Naive B cell (primary cell): ENCODE results near the gene PCDHGA1. TPM values are rescaled to one million over a fixed set of nuclear protein-coding genes. Genes with fewer than 3 reads are reported as not detected.
A peak's percentile ranks its signal among the peaks of the same experiment; 100 is the strongest.

Experiments
- ATAC-seq, 2 donors: fragments of 150-1000 bp; cut with Tn5 transposase; 2 replicates each; pipeline ENCODE4 v1.10.0; 2021; ENCODE audit warnings: low read depth in 2 of 2, mild to moderate bottlenecking in 2 of 2, moderate library complexity in 2 of 2
- DNase-seq: peaks from one replicate; pipeline ENCODE4 v3.0.0; 2022
- H3K27ac Mint-ChIP-seq, 6 donors: one replicate each; pipeline ENCODE4 v1.8.0; 2020 to 2022; ENCODE audit warnings: mild to moderate bottlenecking in 6 of 6, mixed read lengths in 6 of 6, moderate library complexity in 5 of 6, inconsistent platforms in 2 of 6
- H3K27me3 Mint-ChIP-seq, 3 donors: one replicate each; pipeline ENCODE4 v1.8.0; 2021 to 2022; ENCODE audit warnings: mixed read lengths in 3 of 3, mild to moderate bottlenecking in 1 of 3
- H3K36me3 Mint-ChIP-seq, 2 donors: one replicate each; pipeline ENCODE4 v1.8.0; 2020 to 2022; ENCODE audit warnings: mixed read lengths in 2 of 2, inconsistent platforms in 1 of 2, mild to moderate bottlenecking in 1 of 2
- H3K4me1 Mint-ChIP-seq, 3 donors: one replicate each; pipeline ENCODE4 v1.8.0; 2020 to 2022; ENCODE audit warnings: mixed read lengths in 3 of 3, inconsistent platforms in 1 of 3, mild to moderate bottlenecking in 1 of 3, moderate library complexity in 1 of 3
- H3K4me3 Mint-ChIP-seq, 8 donors: one replicate each; pipeline ENCODE4 v1.8.0; 2020 to 2022; ENCODE audit warnings: mild to moderate bottlenecking in 8 of 8, mixed read lengths in 8 of 8, moderate library complexity in 8 of 8, inconsistent platforms in 2 of 8
- H3K9me3 Mint-ChIP-seq, 7 donors: one replicate each; pipeline ENCODE4 v1.8.0; 2020 to 2022; ENCODE audit warnings: mixed read lengths in 7 of 7, mild to moderate bottlenecking in 5 of 7, inconsistent platforms in 2 of 7, moderate library complexity in 1 of 7
- polyA plus RNA-seq, 6 donors: library from polyadenylated mRNA; unstranded; fragments of 300-500 nt; fragmentation: Illumina TruSeq; gene quantifications; one replicate each; pipeline ENCODE4 v1.2.3, GENCODE V29; 2021; ENCODE audit warnings: low read depth in 6 of 6

Gene PCDHGA1
- polyA plus RNA-seq, 6 donors from 2014 or later: not detected

GRCh38 chr5:141523991-141524390 lies 193.7 kb downstream of the PCDHGA1 start:
- no peaks in the 10 kb centered on the region for H3K9me3 Mint-ChIP-seq
- ATAC-seq: no peak
- H3K4me1 Mint-ChIP-seq: peaks cover 0 to 16% (median 5%) of the 10 kb centered on the region in 3 donors
- no peak overlapping the region for H3K27ac Mint-ChIP-seq
- peaks cover 57 to 59% of the 10 kb centered on the region in 2 donors for H3K36me3 Mint-ChIP-seq
- no peak overlapping the region for H3K4me3 Mint-ChIP-seq
- no peaks in the 10 kb centered on the region for H3K27me3 Mint-ChIP-seq
- no peak for DNase-seq

- H3K27me3 Mint-ChIP-seq: no peaks in the 10 kb centered on the region
- DNase-seq: peak; percentile 39
- peaks cover 0 to 16% (median 5%) of the 10 kb centered on the region in 3 donors for H3K4me1 Mint-ChIP-seq
- no peaks in the 10 kb centered on the region for H3K9me3 Mint-ChIP-seq
- H3K4me3 Mint-ChIP-seq: peak overlapping the region in 1 of 8 donors; percentile 55
- ATAC-seq: peak; percentile 60 to 70
- peak overlapping the region in 4 of 6 donors; percentile 36 to 93 (median 56) for H3K27ac Mint-ChIP-seq
- peaks cover 50 to 60% of the 10 kb centered on the region in 2 donors for H3K36me3 Mint-ChIP-seq
Observed at GRCh38 chr5:141524604-141525597, 194.6 kb downstream of the PCDHGA1 start.

- Mint-ChIP-seq H3K27ac (peak overlapping the region in 3 of 6 donors; percentile 8 to 72 (median 32)), H3K27me3 (no peaks in the 10 kb centered on the region), H3K4me1 (peaks cover 0 to 16% (median 5%) of the 10 kb centered on the region in 3 donors), H3K36me3 (peaks cover 50 to 53% of the 10 kb centered on the region in 2 donors), H3K9me3 (no peaks in the 10 kb centered on the region), H3K4me3 (peak overlapping the region in 1 of 8 donors; percentile 15)
- ATAC-seq (no peak), DNase-seq (no peak)
Observed at GRCh38 chr5:141525653-141526052, 195.3 kb downstream of the PCDHGA1 start.

GRCh38 chr5:141527426-141527825 lies 197.1 kb downstream of the PCDHGA1 start:
- Mint-ChIP-seq H3K27me3 (no peaks in the 10 kb centered on the region), H3K27ac (no peak overlapping the region), H3K4me3 (no peak overlapping the region), H3K9me3 (no peaks in the 10 kb centered on the region), H3K4me1 (peaks cover 0 to 12% (median 0%) of the 10 kb centered on the region in 3 donors), H3K36me3 (peaks cover 38 to 42% of the 10 kb centered on the region in 2 donors)
- DNase-seq (no peak), ATAC-seq (no peak)

DNA sequence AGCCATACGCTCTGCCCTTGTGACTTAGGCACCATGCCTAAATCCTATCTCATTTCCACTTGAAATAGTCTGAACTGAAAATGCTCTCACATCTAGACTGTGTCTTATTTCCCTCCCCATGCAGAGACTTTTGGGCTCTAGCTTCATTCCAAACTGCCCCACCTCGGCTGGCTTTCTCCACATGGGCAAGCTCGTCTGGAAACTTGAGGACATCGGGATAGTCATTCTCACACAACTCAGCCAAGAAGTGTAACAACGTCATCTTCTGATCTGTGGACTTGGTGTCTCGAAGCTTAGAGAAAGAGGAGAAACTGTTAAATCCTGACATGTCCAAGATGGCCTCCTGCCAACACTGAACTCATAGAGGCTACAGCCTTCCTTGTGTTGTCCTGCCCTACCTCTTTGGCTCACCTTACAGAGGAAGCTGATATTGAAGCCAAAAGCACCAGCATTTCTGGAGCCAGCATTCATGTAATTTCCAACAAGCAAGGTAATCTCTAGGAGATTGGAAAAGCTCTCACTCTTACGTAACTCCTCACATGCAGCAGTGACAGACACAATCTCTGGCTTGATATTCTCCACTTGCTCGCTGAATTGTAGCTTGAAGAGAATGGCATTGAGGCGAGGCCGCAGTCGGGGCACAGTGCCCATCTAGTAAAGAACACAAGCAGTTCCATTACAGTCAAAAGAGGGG lies 198.1 kb downstream of the PCDHGA1 start:
- H3K27ac Mint-ChIP-seq: peak overlapping the region in 2 of 6 donors; percentile 39 to 50
- H3K4me3 Mint-ChIP-seq: no peak overlapping the region
- DNase-seq (no peak), ATAC-seq (no peak)
- no peaks in the 10 kb centered on the region for H3K27me3 Mint-ChIP-seq
- H3K9me3 Mint-ChIP-seq: no peaks in the 10 kb centered on the region
- H3K36me3 Mint-ChIP-seq: peaks cover 37 to 42% of the 10 kb centered on the region in 2 donors
- H3K4me1 Mint-ChIP-seq: peaks cover 0 to 6% (median 0%) of the 10 kb centered on the region in 3 donors

- Mint-ChIP-seq H3K27me3 (no peaks in the 10 kb centered on the region), H3K36me3 (peaks cover 37 to 42% of the 10 kb centered on the region in 2 donors), H3K4me1 (peaks cover 0 to 6% (median 0%) of the 10 kb centered on the region in 3 donors), H3K4me3 (no peak overlapping the region), H3K27ac (peak overlapping the region in 1 of 6 donors; percentile 24), H3K9me3 (no peaks in the 10 kb centered on the region)
- no peak for ATAC-seq
- no peak for DNase-seq
Observed at GRCh38 chr5:141529002-141529401, 198.7 kb downstream of the PCDHGA1 start.

- H3K4me1 Mint-ChIP-seq: peaks cover 3 to 6% (median 6%) of the 10 kb centered on the region in 3 donors
- peaks cover 36 to 46% of the 10 kb centered on the region in 2 donors for H3K36me3 Mint-ChIP-seq
- H3K9me3 Mint-ChIP-seq: no peaks in the 10 kb centered on the region
- no peaks in the 10 kb centered on the region for H3K27me3 Mint-ChIP-seq
- no peak for DNase-seq
- H3K27ac Mint-ChIP-seq: peak overlapping the region in 1 of 6 donors; percentile 28
- no peak overlapping the region for H3K4me3 Mint-ChIP-seq
- ATAC-seq: peak in 1 of 2 donors; percentile 35
Observed at GRCh38 chr5:141529873-141530272, 199.6 kb downstream of the PCDHGA1 start.

- ATAC-seq: no peak
- Mint-ChIP-seq H3K27ac (no peak overlapping the region), H3K4me3 (no peak overlapping the region), H3K4me1 (peaks cover 3 to 12% (median 6%) of the 10 kb centered on the region in 3 donors), H3K9me3 (peaks cover 0 to 2% (median 0%) of the 10 kb centered on the region in 7 donors), H3K36me3 (peaks cover 25 to 28% of the 10 kb centered on the region in 2 donors), H3K27me3 (no peaks in the 10 kb centered on the region)
- DNase-seq: no peak
Observed at GRCh38 chr5:141532726-141533125, 202.4 kb downstream of the PCDHGA1 start.

DNA sequence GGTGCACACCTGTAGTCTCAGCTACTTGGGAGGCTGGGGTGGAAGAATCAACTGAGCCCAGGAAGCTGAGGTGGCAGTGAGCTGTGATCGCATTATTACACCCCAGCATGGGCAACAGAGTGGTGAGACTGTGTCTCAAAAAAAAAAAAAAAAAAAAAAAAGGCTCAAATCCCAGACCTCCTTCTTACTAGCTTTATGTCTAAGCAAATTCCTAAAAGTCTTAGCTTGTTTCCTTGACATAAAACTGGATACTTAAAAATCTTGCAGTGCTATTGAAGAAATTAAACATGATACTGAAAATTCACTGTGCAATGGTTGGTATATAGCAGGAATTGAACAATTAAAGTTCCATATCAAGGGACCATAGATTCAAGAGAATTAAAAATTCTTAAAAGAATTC lies 203.6 kb downstream of the PCDHGA1 start:
- H3K4me1 Mint-ChIP-seq: peaks cover 3 to 12% (median 6%) of the 10 kb centered on the region in 3 donors

GRCh38 chr5:141534492-141535213 lies 204.3 kb downstream of the PCDHGA1 start:
- DNase-seq (no peak), ATAC-seq (no peak)
- H3K9me3 Mint-ChIP-seq: peaks cover 0 to 2% (median 0%) of the 10 kb centered on the region in 7 donors
- peaks cover 3 to 12% (median 6%) of the 10 kb centered on the region in 3 donors for H3K4me1 Mint-ChIP-seq
- H3K27me3 Mint-ChIP-seq: no peaks in the 10 kb centered on the region
- H3K4me3 Mint-ChIP-seq: no peak overlapping the region
- H3K27ac Mint-ChIP-seq: peak overlapping the region in 3 of 6 donors; percentile 15 to 52 (median 37)
- peaks cover 14 to 20% of the 10 kb centered on the region in 2 donors for H3K36me3 Mint-ChIP-seq

More for the DNA sequence above, 203.6 kb downstream of the PCDHGA1 start:
- no peak for ATAC-seq
- H3K4me3 Mint-ChIP-seq: no peak overlapping the region
- no peak for DNase-seq
- H3K9me3 Mint-ChIP-seq: peaks cover 0 to 2% (median 0%) of the 10 kb centered on the region in 7 donors
- peaks cover 15 to 20% of the 10 kb centered on the region in 2 donors for H3K36me3 Mint-ChIP-seq
- no peaks in the 10 kb centered on the region for H3K27me3 Mint-ChIP-seq
- peak overlapping the region in 1 of 6 donors; percentile 15 for H3K27ac Mint-ChIP-seq

GRCh38 chr5:141543053-141543452 lies 212.7 kb downstream of the PCDHGA1 start:
- H3K4me1 Mint-ChIP-seq: peaks cover 0 to 7% (median 0%) of the 10 kb centered on the region in 3 donors
- no peaks in the 10 kb centered on the region for H3K27me3 Mint-ChIP-seq
- peaks cover 4 to 19% (median 13%) of the 10 kb centered on the region in 7 donors for H3K9me3 Mint-ChIP-seq
- DNase-seq (no peak), ATAC-seq (no peak)
- H3K36me3 Mint-ChIP-seq: peaks cover 30 to 32% of the 10 kb centered on the region in 2 donors
- no peak overlapping the region for H3K4me3 Mint-ChIP-seq
- H3K27ac Mint-ChIP-seq: no peak overlapping the region

DNA sequence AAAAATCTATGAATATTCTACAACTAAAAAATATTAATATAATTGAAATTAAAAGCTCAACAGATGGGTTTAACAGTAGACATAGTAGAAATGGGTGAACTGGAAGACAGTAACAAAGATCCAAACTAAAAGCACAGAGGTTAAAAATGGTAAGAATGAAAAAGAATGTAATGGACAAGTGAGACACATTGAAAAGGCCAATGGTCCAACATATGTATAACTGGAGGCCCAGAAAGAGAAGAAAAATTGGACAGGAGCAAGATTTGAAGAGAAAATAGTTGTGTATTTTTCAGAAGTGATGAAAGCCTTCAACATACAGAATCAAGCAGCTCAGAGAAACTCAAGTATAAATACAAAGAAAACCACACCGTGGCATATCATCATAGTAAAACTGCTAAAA lies 217.2 kb downstream of the PCDHGA1 start:
- DNase-seq: no peak
- Mint-ChIP-seq H3K4me1 (peaks cover 7 to 18% (median 14%) of the 10 kb centered on the region in 3 donors), H3K27me3 (no peaks in the 10 kb centered on the region), H3K9me3 (peaks cover 4 to 24% (median 14%) of the 10 kb centered on the region in 7 donors), H3K36me3 (peaks cover 25 to 36% of the 10 kb centered on the region in 2 donors), H3K4me3 (no peak overlapping the region), H3K27ac (peak overlapping the region in 2 of 6 donors; percentile 6 to 83)
- no peak for ATAC-seq
